Umbilical cord (tissue), 2 donors: ENCODE data around the gene ZMYND15. TPM values are rescaled to one million over a fixed set of nuclear protein-coding genes. Genes with fewer than 3 reads are reported as not detected.
A peak's percentile ranks its signal among the peaks of the same experiment; 100 is the strongest.

Experiments
- DNase-seq: peaks from one replicate; pipeline ENCODE4 v3.0.0-alpha.2; 2015; ENCODE audit warnings: low spot score
- total RNA-seq: library from RNA; depleted of rRNA; stranded (reverse); fragments of >200 nt; gene quantifications from one replicate; pipeline ENCODE4 v1.2.3, GENCODE V29; 2014; ENCODE audit warnings: low replicate concordance; ENCODE audit not compliant: insufficient read depth

The ZMYND15 gene
- total RNA-seq, 1 donor from 2014 or later = not detected

- DNase-seq = no peak
These were observed 3.6 kb downstream of the ZMYND15 start for GRCh38 chr17:4743216-4743615.

- DNase-seq = no peak
These were observed 4.3 kb downstream of the ZMYND15 start for GRCh38 chr17:4743898-4744297.

- DNase-seq = no peak
These were observed 5.7 kb downstream of the ZMYND15 start for GRCh38 chr17:4744999-4745969.

- DNase-seq = peak; percentile 40
These were observed 8.2 kb downstream of the ZMYND15 start for GRCh38 chr17:4747847-4748246.

GRCh38 chr17:4748686-4749085 is 9.1 kb downstream of the ZMYND15 start:
- DNase-seq = no peak

DNA sequence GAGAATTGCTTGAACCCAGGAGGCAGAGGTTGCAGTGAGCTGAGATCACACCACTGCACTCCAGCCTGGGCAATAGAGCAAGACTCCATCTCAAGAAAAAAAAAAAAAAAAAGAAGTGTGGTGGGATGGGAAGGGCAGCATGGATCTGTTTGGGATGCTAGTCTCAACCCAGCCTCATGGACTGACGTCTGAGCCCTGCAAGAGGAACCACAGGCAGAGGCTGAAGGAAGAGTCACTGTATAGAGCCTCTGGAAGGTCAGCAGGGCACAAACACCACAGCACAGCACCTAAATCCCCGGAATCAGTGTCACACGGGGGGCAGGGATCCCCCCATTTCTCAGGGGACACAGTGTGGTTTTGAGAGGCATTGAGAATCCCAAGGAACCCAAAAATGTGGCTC is 11.0 kb downstream of the ZMYND15 start:
- no peak for DNase-seq

DNA sequence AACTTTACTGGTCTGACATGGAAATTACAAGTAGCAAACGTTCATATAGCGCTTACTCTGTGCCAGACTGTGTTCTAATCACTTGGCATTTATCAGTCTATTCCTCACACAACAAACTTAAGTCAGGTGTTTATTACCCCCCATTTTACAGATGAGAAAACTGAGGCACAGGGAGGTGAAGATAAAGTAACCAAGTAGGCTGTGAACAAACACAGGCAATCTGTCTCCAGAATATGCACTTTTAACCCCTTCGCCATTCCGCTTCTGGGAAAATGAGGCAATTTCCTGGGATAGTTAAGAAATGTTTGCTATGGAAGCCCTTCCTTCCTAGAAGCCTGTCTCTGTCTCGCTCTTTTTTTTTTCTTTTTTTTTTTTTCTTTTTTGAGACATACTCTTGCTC is 12.3 kb downstream of the ZMYND15 start:
- DNase-seq = no peak

- DNase-seq = no peak
These were observed 13.8 kb downstream of the ZMYND15 start for GRCh38 chr17:4753392-4753791.

DNA sequence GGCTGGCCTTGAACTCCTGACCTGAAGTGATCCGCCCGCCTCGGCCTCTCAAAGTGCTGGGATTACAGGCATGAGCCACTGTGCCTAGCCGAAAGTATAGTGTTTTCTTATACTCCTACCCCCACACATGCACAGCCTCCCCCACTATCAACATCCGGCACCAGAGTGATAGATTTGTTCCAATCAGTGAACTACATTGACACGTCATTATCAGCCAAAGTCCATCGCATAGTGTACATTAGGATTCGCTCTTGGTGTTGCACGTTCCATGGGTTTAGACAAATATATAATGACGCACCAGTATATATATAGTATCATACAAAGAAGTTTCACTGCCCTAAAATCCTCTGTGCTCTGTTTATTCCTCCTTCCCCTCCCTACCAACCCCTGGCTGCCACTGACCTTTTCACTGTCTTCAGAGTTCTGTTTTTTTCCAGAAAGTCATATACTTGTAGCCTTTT is 20.2 kb downstream of the ZMYND15 start:
- no peak for DNase-seq

DNA sequence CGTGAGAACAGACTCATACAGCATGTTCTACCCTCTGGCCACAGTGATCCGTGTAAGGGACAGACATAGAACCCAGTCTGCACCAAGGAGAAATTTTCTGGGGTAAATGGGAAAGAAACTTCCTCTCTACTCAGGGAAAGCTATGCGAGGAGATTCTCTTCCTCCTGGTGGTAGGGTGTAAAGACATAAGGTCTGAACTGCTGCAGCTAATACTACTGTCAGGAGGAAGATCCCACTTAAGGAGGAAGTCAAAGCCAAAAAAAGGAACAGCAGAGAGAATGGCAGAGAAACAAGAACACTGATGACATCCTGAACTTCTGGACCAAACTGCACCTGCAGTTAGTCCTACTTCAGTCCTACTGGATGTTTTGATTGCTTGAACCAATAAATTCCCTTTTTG is 25.0 kb downstream of the ZMYND15 start:
- DNase-seq = peak; percentile 36

- no peak for DNase-seq
These were observed 26.6 kb downstream of the ZMYND15 start for GRCh38 chr17:4766201-4766600.

DNA sequence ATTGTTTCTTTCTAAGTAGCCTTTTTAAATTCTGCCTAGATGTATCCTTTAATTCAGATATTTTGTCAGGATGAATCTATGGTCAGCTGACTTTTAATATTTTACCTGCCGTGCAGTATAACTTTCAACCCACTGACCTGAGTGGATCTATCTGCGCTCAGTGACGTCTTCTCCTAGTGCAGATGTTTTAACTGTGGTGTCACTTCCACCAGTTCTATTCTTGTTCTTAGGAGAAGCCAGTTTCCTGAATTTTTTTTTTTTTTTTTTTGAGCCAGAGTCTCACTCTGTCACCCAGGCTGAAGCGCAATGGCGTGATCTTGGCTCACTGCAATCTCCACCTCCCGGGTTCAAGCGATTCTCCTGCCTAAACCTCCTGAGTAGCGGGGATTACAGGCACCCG is 27.1 kb downstream of the ZMYND15 start:
- no peak for DNase-seq

GRCh38 chr17:4768298-4768697 is 28.7 kb downstream of the ZMYND15 start:
- DNase-seq = no peak

DNA sequence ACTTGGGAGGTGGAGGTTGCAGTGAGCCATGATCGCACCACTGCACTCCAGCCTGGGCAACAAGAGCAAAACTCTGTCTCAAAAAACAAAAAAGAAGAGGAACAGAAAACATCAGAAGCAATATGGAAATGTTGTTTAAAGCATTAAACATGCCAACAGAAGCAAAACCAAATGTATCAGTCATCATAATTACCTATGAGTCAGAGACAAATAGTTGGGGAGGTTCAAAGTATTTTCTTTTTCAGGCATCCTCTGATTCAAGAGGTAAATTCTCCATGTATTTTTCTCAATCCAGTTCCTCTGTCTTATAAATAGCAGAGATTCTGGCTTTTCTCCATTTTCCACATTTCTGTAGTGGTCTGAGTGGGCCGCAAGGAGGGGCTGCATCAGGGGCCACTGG is 30.0 kb downstream of the ZMYND15 start:
- no peak for DNase-seq

DNA sequence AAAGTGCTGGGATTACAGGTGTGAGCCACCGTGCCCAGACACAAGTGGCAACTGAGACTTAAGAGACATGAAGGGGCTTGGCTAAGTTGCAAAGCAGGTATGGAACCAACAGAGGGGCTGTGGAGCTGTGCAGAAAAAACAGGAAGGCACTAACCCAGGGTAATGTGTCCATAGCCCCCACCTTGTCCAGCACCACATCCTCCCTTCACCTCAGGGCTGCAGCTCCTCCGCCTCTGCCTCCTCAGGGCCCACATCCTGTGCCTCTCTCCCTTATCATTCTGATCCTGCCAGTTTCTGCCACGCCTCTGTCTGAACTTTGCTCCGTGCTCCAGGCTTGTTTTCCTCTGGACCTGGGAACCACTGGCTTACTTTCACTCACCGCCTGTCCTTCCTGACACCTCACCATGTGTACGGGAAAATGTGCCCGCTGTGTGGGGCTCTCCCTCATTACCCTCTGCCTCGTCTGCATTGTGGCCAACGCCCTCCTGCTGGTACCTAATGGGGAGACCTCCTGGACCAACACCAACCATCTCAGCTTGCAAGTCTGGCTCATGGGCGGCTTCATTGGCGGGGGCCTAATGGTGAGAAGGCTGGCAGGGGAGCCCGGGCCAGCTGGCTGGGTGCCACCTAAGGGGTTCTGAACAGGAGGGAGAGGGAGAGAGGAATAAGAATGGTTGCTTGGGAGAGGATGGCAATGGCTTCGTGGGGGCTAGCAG is 32.0 kb downstream of the ZMYND15 start, which contains the start of gene TM4SF5:
TSS of gene TM4SF5 (plus strand) at position 368 of the 716 bp plus-strand sequence. CDS start at position 405, 37 bp downstream.
- no peak for DNase-seq

GRCh38 chr17:4772235-4772613 is 32.6 kb downstream of the ZMYND15 start:
- DNase-seq = no peak

DNA sequence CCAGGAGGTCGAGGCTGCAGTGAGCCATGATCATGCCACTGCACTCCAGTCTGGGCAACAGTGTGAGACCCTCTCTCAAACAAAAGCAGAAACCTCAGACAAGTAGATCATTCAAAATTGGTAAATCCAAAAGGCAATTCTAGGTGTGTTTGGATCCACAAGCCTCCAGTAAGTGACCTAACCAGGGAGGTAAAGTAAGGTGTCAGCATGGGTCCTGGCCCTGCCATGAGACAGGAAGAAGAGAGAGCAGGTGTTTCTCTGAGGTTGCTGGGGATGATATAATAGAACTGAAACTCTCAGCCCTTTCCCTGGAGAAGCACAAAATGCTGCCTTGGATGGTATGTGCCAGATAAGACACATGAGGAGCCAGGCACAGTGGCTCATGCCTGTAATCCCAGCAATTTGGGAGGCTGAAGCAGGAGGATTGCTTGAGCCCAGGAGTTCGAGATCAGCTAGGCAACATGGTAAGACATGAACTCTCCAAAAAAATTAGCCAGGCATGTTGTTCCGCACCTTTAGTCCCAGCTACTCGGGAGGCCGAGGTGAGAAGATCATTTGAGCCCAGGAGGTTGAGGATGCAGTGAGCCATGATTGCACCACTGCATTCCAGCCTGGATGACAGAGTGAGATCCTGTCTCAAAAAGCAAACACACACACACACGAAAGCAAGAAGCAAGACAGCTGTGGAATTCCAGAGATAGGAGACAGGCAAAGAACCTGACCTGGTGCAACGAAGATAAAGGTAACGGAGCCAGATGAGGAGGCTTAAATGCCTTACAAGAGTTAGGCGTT is 38.5 kb downstream of the ZMYND15 start:
- DNase-seq = no peak

DNA sequence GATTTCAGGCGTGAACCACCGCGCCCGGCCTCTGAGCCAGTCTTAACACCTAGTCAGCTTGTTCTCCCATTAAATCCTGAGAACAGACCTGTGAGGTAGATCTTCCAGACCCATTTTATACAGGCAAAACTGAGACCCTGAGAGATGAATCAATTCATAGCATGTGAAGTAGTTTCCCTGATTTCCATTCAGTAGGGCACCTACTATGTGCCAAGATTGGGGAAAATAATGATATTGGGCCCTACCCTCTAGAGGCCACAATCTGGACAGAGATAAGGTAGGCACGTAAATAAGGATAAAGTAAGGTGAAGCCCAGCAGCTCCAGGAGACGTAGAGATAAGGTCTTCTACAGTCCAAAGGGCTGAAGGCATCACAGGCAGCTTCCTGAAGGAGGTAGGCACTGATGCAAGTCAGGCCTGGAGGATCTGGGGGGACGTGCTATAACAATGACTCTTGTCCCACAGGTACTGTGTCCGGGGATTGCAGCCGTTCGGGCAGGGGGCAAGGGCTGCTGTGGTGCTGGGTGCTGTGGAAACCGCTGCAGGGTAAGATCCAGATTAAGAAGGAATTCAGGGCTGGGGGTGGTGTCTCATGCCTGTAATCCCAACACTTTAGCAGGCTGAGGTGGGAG is 40.8 kb downstream of the ZMYND15 start:
- DNase-seq = no peak

DNA sequence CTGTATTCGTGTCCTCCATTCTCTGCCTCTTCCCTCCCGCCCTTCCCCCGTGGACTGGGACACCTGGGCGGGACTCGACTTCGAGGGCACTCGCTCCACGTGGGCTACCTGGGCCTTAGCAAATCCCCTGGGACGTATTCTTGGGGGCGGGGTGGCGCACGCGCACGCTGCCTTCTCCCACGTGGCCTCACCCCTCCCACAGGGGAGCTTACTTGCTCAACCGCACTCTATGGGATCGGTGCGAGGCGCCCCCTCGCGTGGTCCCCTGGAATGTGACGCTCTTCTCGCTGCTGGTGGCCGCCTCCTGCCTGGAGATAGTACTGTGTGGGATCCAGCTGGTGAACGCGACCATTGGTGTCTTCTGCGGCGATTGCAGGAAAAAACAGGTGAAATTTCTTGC is 43.0 kb downstream of the ZMYND15 start:
- no peak for DNase-seq

DNA sequence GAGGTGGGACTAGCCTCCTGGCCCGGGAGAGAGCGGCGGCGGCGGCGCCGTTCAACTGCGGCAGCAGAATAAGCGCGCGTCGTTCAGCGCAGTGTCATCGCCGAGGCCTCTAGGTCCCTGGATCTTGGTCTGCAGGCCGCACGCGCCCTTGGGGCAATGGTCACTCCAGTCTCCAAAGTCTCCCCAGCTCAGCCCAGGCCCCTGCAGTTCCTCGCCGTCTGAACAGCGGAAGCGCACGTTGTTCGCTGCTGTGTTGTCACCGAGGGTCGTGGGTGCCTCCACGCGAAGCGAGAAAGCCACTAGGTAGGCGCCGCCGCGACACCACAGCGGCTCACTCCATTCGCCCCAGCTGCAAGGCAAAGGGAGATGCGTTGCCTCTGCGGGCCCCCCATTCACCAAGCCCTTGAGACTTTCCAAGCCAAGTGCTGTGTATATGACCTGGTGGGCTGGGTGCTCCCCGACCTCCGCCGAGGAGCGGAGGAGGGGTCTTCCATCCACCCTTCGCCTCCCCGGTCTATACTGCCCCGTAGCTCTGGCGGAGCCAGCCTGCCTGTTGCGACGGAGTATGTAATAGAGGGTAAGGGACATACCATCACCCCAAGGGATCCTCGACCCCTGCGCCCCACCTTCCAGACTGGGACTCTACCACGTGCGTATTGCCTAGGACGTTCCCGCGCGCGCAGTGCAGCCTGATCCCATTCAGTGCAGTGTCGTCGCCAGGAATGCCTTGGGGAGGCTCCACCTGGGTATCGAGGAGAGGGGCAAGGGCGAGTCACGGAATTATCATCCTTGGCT is 45.9 kb downstream of the ZMYND15 start:
- no peak for DNase-seq
